NCI-H1694 (cell line): ENCODE data around the gene KCNMA1.
"Not testable (repeated sequence)": the region's sequence is repeated elsewhere in the genome, so short reads cannot be mapped to it uniquely, and the experiment has no call there.

Source experiments
- DNase-seq: peaks from one replicate; lab custom pipeline; 2025; lab: John Stamatoyannopoulos, UW

Gene KCNMA1

DNA sequence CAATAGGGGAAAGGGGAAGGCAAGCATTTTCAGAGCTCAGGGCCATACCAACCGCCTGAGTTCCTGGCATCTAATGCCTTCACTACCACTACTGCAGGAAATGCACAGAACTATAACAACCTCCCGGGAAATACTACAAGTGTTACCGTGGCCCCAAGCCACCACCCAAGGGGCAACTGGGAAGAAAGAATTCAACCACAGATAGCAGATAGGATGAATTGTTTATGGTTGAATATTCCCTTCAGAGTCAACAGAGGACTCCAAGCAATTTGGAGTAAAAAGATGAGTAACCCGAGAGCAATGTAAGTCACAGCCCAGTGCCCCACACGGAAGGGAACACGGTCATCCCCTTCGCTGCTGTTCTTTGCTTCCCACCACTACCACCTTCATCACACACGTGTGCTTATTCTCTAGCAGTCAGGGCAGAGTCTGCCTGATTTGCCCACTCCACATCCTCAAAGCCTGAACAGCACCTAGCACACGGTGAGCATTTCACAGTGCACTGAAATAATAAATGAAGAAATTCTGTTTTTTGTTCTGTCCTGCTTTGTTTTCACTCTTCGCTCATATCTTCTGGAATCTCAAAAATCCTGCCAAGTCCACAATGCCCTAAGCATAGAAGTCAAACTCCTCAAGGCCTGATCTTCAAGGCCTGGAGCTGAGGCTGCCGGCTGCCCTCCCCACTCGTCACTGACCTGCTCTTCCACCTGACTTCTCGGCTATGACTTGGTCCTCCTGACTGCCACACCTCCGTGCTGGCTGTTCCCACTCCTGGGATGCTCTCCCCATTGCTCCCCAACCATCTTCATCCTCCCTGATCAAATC lies 221.1 kb downstream of the KCNMA1 start:
- no peak for DNase-seq

DNA sequence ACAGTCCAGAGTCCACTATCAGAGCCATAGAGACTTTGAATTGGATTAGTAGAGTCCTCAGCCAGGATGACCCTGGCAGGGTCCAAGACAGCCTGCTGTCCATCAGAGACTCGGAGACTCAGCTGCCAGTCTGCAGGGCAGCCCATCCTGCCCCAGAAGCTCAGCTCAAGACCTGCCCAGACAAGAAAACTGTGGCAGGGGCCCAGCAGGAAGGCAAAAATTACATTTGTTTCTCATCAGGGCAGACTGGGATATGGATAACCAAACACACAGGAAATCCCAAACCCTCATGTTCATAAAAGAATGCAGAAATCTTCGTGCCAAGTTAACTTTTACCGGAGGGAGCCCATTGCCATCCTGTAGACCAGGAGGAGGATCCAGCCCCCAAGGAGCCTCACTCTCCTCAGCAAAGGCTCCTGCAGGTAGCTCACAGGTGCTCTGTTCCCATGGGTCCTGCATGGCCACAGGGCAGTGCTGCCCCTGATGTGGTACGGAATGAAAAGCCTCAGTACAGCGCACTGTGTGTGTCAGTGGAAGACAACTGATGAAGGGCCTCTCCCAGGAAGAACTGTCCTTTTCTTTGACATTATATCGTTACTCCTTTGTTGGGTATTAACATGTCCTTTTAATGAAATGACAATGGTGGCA lies 222.2 kb downstream of the KCNMA1 start:
- DNase-seq: no peak

DNA sequence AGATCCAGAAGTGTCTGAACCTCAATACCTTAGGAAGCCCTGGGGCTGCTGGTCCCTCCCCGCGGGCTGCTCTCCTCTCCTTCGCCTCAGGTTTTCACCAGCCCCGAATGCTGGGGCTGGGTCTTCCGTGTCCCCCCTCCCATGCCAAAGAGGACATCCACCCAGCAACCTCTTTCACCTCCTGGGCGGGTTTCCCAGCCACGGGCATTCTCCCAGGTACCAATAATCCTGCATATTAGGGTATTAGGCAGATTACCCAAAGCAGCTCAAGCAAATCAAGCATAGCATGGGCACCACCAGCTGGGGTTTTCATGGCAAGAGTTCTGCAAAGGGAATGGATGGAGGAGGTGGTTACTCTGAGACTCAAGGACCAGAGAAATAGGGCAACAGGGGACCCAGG lies 224.4 kb downstream of the KCNMA1 start:
- DNase-seq: no peak

GRCh38 chr10:77412573-77413133 lies 225.0 kb downstream of the KCNMA1 start:
- not testable (repeated sequence) for DNase-seq

DNA sequence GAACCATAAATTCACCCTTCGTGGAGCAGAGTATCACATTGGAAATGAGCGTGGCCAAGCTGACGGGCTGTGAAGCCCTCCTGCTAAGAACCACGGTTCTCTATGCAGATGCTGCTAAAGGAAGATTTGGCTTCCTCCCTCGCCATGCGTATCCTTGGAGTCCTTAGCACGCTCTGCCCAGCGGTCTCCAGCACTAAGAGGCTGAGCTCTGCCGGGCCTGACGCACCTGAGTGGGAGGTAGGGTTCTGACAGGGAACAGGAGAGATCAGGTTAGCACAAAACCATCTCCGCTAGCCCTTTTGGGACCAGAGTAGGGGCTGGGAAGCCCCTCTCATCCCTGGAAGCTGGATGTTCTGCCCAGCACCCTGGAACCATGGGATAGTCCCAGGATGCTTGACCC lies 225.8 kb downstream of the KCNMA1 start:
- no peak for DNase-seq

DNA sequence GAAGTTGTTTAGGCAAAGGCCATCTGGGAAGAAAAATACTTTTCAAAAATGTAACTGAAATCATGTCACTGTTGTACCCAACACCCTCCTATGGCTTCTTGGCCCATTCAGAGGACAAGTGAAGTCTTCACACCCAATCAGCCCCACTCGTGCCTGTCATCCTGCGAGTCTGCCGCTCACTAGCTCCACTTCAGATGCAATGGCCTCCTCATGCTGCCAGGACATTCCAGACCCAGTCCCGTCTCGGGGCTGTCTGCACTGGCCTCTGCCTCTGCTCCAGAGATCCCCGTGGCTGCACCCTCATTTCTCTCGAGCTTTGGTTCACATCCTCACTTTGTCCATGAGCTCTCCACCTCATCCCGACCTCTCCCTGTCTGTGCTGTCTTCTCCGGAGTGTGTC lies 227.1 kb downstream of the KCNMA1 start:
- DNase-seq: no peak

DNA sequence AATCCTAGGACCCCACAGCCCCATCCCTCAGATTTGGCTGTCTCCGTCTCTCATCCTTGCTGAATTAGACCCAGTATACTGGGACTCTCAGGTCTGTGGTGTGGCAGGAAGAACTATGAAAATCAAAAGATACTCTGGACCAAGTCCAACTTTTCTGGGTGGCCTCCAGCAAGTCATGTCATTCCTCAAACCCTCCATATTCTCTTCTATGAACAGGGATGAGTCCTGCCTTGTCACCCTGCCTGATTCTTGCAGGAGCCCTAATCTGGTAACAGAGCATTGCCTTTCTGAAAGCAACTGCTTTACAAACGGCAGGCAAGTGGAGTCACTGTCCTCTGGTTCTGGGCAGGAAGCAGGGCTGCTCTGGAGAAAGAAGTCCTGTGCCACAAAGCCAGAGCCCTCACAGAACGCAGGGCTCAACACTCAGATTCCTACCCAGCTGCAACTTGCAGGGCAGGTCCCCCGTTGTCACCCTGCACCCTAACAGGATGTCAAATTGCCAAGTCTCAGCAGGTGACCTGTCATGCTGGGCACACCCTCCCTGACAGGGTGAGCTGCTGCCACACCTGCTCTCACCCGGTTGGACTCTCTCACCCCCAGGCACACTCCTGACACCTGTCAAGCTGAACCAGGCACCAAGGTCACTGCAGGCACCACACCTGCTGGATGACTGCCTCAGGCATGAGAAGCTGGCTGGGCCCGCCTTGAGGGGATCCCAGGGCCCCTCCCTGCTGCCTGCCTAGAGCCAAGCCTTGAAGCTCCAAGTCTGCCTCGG lies 227.7 kb downstream of the KCNMA1 start:
- DNase-seq: no peak

DNA sequence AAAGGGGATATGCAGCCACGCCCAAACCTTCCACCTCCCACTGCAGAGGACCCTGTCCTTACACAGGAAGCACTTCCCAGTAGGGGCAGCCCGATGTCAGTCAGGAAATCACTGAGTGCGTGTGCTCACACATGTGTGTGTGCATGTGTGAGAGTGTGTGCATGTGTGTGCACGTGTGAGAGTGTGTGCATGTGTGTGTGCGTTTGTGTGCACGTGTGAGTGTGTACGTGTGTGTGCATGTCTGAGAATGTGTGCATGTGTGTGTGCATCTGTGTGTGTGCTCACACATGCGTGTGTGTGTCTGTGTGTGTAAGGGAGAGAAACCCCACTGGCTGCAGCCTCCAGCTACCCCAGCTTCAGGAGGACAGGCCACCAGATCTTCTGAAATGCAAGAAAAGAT lies 229.3 kb downstream of the KCNMA1 start:
- no peak for DNase-seq

DNA sequence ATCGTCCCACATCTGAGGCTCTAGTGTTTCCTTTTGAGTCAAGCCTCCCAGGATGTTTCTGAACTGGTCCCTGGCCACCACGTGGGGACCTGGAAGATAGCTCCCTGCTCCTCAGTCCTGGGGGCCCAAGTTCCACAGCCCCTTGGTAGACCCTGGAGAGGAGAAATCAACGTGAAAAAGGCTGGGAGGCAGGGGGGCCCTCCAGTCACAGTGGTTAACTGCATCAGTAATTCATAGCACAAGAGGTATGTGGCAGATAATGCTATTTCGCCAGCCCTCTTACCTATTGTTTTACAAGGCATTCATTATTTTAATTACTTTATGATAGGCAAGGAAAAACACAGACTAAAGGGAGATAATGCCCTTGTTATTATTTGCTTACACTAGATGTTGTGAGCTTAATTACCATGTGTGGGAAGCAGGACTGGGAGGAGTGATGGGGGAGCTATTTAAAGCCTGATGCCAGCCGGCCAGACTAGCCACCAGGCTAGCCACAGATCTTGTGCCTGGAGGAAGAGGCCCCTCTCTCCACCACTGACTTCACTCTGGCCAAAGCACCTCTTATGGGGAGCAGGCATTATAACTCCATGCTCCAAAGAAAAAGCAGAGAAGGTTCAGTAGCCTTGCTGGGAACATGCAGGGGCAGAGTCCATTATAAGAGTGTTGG lies 230.7 kb downstream of the KCNMA1 start:
- no peak for DNase-seq

GRCh38 chr10:77405771-77406241 lies 231.8 kb downstream of the KCNMA1 start:
- peak; percentile 42 for DNase-seq

GRCh38 chr10:77404810-77405209 lies 232.8 kb downstream of the KCNMA1 start:
- DNase-seq: no peak

DNA sequence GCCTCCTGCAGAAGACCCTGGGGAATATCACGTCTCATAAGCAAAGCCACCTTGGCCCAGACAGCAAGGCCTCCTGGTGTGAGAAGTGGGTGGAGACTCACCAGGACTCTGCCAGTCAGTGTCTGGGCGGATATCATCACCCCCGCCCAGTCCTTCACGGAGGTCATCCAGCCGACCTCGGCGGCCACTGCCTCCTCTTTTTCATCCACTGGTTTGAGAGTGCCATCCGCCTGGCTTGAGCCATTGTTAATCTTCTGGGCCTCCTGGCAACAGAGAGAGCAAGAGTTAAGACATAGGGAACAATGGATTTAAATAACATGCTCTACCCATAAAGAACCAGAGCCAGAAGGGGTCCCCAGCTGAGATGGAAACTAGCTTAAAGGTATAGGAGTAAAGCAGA lies 233.8 kb downstream of the KCNMA1 start:
- no peak for DNase-seq

DNA sequence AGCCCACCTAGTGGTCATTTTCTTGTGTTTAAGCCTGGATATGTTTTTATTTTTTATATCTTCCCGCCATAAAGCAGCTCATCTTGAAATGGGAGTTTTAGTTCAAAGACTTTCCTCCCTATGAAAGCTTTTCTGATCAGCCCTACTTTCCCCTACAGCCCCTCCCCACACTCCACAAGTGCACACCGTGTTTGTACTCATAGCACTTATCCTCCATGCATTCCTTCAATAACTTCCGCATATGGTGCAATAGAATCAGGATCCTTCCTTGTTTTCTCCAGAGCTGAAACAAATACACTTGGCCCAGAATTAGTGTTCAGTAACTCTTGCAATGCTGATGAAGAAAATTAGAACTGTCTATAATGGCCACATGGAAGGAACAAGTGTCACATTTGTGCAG lies 235.9 kb downstream of the KCNMA1 start:
- no peak for DNase-seq

- no peak for DNase-seq
These were observed 237.6 kb downstream of the KCNMA1 start for GRCh38 chr10:77400033-77400432.

GRCh38 chr10:77398986-77399755 lies 238.4 kb downstream of the KCNMA1 start:
- DNase-seq: no peak

DNA sequence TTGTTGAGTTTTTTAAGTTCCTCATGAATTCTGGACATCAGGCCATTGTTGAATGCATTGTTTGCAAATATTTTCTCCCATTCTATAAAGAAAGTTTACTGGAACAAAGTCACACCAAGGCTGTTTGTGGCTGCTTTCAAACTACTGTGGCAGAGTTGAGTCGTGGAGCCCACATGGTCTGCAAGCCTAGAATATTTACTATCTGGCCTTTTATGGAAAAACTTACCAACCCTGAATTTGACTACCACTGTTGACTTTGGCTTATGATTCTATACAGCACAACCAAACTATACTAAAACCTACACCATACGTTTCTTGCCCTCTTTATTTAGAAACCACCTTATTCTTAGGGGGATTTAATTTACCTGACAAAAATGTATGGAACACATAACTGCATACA lies 239.1 kb downstream of the KCNMA1 start:
- DNase-seq: no peak

DNA sequence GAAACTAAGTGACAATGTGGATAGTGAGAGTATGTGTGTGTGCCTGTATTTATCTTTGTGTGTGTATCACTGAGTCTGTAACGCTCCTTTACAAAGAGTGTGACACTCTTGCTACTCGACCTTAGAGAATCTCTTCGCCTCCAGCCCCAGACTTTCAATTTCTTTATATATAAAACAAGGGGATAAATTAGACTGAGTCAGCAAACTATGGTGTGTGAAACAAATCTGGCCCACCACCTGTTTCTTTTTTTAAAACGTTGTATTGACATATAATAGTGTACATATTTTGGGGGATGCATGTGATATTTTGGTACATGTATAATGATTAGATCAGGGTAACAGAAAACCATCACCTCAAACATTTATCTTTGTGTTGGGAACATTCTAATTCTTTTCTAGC lies 240.5 kb downstream of the KCNMA1 start:
- DNase-seq: no peak

DNA sequence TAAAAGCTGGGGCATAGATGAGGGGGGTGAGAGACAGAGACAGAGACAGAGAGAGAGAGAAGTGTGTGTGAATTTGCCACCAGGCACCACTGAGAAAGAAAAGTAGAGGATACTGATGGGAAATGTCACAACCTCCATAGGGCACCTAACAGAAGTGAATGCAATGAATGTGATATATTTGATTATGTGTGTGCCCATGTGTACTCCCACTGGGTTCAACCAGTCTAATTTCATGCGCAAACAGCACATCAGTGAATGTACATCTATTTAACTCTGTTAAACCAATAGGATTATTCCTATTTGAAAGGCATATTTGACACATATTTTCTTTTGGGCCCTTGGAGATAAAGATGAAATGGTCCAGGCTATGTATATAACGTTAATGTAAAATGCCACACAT lies 241.3 kb downstream of the KCNMA1 start:
- no peak for DNase-seq

- peak; percentile 39 for DNase-seq
These were observed 243.6 kb downstream of the KCNMA1 start for GRCh38 chr10:77393821-77394501.

DNA sequence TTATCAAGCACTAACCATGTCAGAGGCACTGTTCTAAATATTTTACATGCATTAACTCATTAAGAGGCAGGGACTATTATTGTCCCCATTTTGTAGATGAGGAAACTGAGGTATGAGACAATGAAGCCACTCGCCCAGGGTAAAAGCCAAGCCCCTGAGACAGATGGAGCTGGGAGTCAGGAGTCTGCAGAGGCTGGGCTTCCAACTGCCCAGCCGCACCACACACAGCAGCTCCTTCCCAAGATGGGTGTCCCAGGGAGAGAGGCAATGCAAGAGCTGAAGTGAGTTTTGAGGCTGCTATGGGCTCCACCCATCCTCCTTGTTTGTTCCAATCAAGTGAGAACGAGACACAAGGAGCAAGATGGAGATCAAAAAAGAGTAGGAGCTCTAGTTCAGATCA lies 244.2 kb downstream of the KCNMA1 start:
- no peak for DNase-seq

GRCh38 chr10:77392851-77393250 lies 244.8 kb downstream of the KCNMA1 start:
- no peak for DNase-seq
